Panc1 (cell line): ENCODE data around the gene C11orf65. TPM values are rescaled to one million over a fixed set of nuclear protein-coding genes. Genes with fewer than 3 reads are reported as not detected.

ENCODE experiments used
- ATAC-seq: fragments of 200-7000 bp; cut with Tn5 transposase; 2 replicates; pipeline ENCODE4 v1.9.1; 2020; ENCODE audit warnings: mild to moderate bottlenecking, moderate library complexity
- BruUV-seq: library from RNA; stranded (reverse); fragments of 400-500 nt; replicated peaks from 2 replicates; lab custom pipeline; 2021; lab: Mats Ljungman, UMichigan
- CTCF ChIA-PET: fragments of 300-600 bp; sonication (Branson Sonifier 250); formaldehyde crosslinking; loops from one replicate; lab custom pipeline; 2022; ENCODE audit warnings: antibody characterized with exemption; lab: Charles Lee
- POLR2A ChIA-PET: fragments of 300-600 bp; sonication (Branson Sonifier 250); formaldehyde crosslinking; loops from one replicate; lab custom pipeline; 2022; ENCODE audit warnings: antibody characterized with exemption; lab: Charles Lee
- DNase-seq: peaks from one replicate; pipeline ENCODE4 v3.0.0-alpha.2; 2010; ENCODE audit warnings: low read depth, low spot score
- H3K27ac ChIP-seq: 2 replicates; pipeline ENCODE4 v1.5.1; 2011; ENCODE audit warnings: mild to moderate bottlenecking, low read length, inconsistent platforms
- H3K27me3 ChIP-seq: fragments of 200-500 bp; sonication (Bioruptor generic); 2 replicates; pipeline ENCODE4 v1.6.0; 2014; ENCODE audit warnings: low read length, inconsistent platforms; ENCODE audit not compliant: control insufficient read depth, insufficient read depth
- H3K36me3 ChIP-seq: fragments of 200-500 bp; sonication (Bioruptor generic); 2 replicates; pipeline ENCODE4 v1.5.1; 2014; ENCODE audit warnings: inconsistent platforms, mild to moderate bottlenecking, low read length, moderate library complexity; ENCODE audit not compliant: control insufficient read depth, insufficient read depth
- H3K4me1 ChIP-seq: 2 replicates; pipeline ENCODE4 v1.5.1; 2011; ENCODE audit warnings: inconsistent platforms, mild to moderate bottlenecking, low read length, moderate library complexity; ENCODE audit not compliant: control insufficient read depth, insufficient read depth
- H3K4me3 ChIP-seq, 2 experiments: 2 replicates each; pipeline ENCODE4 v1.5.1; 2011 to 2012; ENCODE audit warnings: low read depth in 2 of 2, low read length in 2 of 2, mild to moderate bottlenecking in 2 of 2, inconsistent platforms in 1 of 2, moderate library complexity in 1 of 2
- H3K9me3 ChIP-seq: fragments of 200-500 bp; sonication (Bioruptor generic); 2 replicates; pipeline ENCODE4 v1.5.1; 2014; ENCODE audit warnings: low read depth, mild to moderate bottlenecking, inconsistent platforms, low read length, moderate library complexity; ENCODE audit not compliant: control insufficient read depth, insufficient read depth
- CTCF ChIP-seq: fragments of 450-650 bp; IDR thresholded peaks from 2 replicates; pipeline ENCODE4 v1.5.1; 2017; ENCODE audit warnings: mild to moderate bottlenecking
- POLR2AphosphoS5 ChIP-seq: IDR thresholded peaks from 2 replicates; pipeline ENCODE4 v1.6.1; 2012; ENCODE audit warnings: mild to moderate bottlenecking, low read depth, low read length, moderate library complexity
- REST ChIP-seq, 2 experiments: IDR thresholded peaks; 2 replicates each; pipeline ENCODE4 v1.6.1; 2011 to 2012; ENCODE audit warnings: low read depth in 2 of 2, control low read depth in 1 of 2, low read length in 1 of 2, mild to moderate bottlenecking in 1 of 2, moderate library complexity in 1 of 2; ENCODE audit not compliant: insufficient read depth in 1 of 2
- SIN3A ChIP-seq: IDR thresholded peaks from 2 replicates; pipeline ENCODE4 v1.6.1; 2012; ENCODE audit warnings: low read depth, mild to moderate bottlenecking, low read length, moderate library complexity, borderline replicate concordance; ENCODE audit not compliant: insufficient read depth
- TCF7L2 ChIP-seq: IDR thresholded peaks from 2 replicates; pipeline ENCODE4 v1.6.1; 2011; ENCODE audit warnings: mild to moderate bottlenecking, low read depth, low read length, inconsistent platforms
- in situ Hi-C: cut with HindIII; loops from 2 replicates; pipeline ENCODE4 v1.10.0; 2016; ENCODE audit warnings: low sequenced_read_pairs, low pct_unique_long_range_greater_than_20kb
- intact Hi-C: fragments of 100-400 bp; cut with micrococcal nuclease; formaldehyde crosslinking; loops from one replicate; pipeline ENCODE4 v1.10.0; 2022; ENCODE audit not compliant: unreplicated experiment
- total RNA-seq: library from RNA; stranded (reverse); gene quantifications from one replicate; pipeline ENCODE4 v1.2.1, GENCODE V29; 2021; ENCODE audit not compliant: unreplicated experiment

C11orf65 gene
- total RNA-seq, 1 experiment from 2014 or later, result 0.18 TPM

- Histone ChIP-seq H3K9me3 (no peaks in the 10 kb centered on the region), H3K4me3 (no peak overlapping the region), H3K27me3 (no peaks in the 10 kb centered on the region), H3K4me1 (no peaks in the 10 kb centered on the region), H3K36me3 (no peaks in the 10 kb centered on the region; the same call in 1 of the 2 replicates), H3K27ac (no peak overlapping the region)
- no TSS peak for BruUV-seq
- ATAC-seq, result no peak
- intact Hi-C loops, result no loop called here
- DNase-seq, result no peak
- ChIA-PET POLR2A (no interaction called here), CTCF (no interaction called here)
- TF ChIP-seq TCF7L2 (no peak), SIN3A (no peak), POLR2AphosphoS5 (no peak), CTCF (no peak), REST (IDR thresholded peaks at IDR 0.05; ENCODE audit: insufficient read depth in 1 of 2, low read depth in 2 of 2, low read length in 1 of 2) (no peak)
- in situ Hi-C loops, result no loop called here
Observed at GRCh38 chr11:108369064-108369463, 98.3 kb downstream of the C11orf65 start.

DNA sequence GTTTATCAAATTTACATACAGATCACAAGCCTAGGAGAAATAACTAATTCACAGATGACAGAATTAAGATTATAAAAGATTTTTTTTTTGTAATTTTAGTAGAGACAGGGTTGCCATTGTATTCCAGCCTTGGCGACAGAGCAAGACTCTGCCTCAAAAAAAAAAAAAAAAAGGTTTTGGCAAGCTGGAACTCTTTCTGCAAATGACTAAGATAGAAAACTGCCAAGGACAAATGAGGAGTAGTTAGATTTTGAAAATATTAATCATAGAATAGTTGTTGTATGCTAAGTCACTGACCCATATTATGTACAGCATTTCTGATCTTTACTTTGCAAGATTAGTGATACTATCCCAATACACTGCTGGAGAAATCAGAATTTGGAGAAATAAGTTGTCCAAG, 99.2 kb downstream of the C11orf65 start:
- Histone ChIP-seq H3K27me3 (no peaks in the 10 kb centered on the region), H3K4me3 (no peak overlapping the region), H3K9me3 (no peaks in the 10 kb centered on the region), H3K36me3 (no peaks in the 10 kb centered on the region; the same call in 1 of the 2 replicates), H3K27ac (no peak overlapping the region), H3K4me1 (no peaks in the 10 kb centered on the region)
- CTCF ChIA-PET, result interaction anchor here (0.6 kb wide), 1 partner anchor 148 kb away, joined by 7 read pairs; no protein-coding TSS in a partner anchor
- in situ Hi-C loops, result no loop called here
- DNase-seq (no peak), ATAC-seq (no peak)
- intact Hi-C loops, result no loop called here
- BruUV-seq, result no TSS peak
- POLR2A ChIA-PET, result no interaction called here
- TF ChIP-seq REST (IDR thresholded peaks at IDR 0.05; ENCODE audit: insufficient read depth in 1 of 2, low read depth in 2 of 2, low read length in 1 of 2) (no peak), POLR2AphosphoS5 (no peak), SIN3A (no peak), CTCF (no peak)
